K562 (cell line): ENCODE results near the gene HYPK.
"Not testable (repeated sequence)": the region's sequence is repeated elsewhere in the genome, so short reads cannot be mapped to it uniquely, and the experiment has no call there.

Source experiments
- BHLHE40 ChIP-seq: IDR thresholded peaks from 2 replicates; pipeline ENCODE4 v1.6.1; 2011; ENCODE audit warnings: low read length, improper control_type of control experiment
- MAX ChIP-seq: sonication (generic); formaldehyde crosslinking; IDR thresholded peaks from 2 replicates; pipeline ENCODE4 v1.9.0; 2022; ENCODE audit warnings: mild to moderate bottlenecking, missing genetic modification reagents
- NFXL1 ChIP-seq: fragments of 450-650 bp; formaldehyde crosslinking; IDR thresholded peaks from 2 replicates; pipeline ENCODE4 v1.4.0; 2021; ENCODE audit warnings: mild to moderate bottlenecking
- NR1H2 ChIP-seq: sonication (generic); formaldehyde crosslinking; IDR thresholded peaks from 2 replicates; pipeline ENCODE4 v1.4.0; 2020; ENCODE audit warnings: mild to moderate bottlenecking, missing genetic modification reagents
- SMAD4 ChIP-seq: fragments of 250-450 bp; sonication (Bioruptor Pico); conservative IDR thresholded peaks from 2 replicates; pipeline ENCODE4 v1.8.0; 2021; ENCODE audit warnings: inconsistent platforms, mild to moderate bottlenecking, moderate library complexity
- TF ChIP-seq, protein P1 (sequence below), 2 experiments: fragments of 450-650 bp; formaldehyde crosslinking in 1 of 2; IDR thresholded peaks; 2 replicates each; pipeline versions ENCODE4 v1.4.0 to v1.6.1; 2014 to 2020; ENCODE audit warnings: mild to moderate bottlenecking in 2 of 2, borderline replicate concordance in 1 of 2, low read depth in 1 of 2

GRCh38 chr15:43825305-43825704, 24.9 kb downstream of the HYPK start:
- not testable (repeated sequence) for TF ChIP-seq SMAD4 (CRISPR knock-in tag); BHLHE40; MAX (CRISPR knock-in tag); NFXL1; NR1H2 (CRISPR knock-in tag)
- TF ChIP-seq, protein P1, sequence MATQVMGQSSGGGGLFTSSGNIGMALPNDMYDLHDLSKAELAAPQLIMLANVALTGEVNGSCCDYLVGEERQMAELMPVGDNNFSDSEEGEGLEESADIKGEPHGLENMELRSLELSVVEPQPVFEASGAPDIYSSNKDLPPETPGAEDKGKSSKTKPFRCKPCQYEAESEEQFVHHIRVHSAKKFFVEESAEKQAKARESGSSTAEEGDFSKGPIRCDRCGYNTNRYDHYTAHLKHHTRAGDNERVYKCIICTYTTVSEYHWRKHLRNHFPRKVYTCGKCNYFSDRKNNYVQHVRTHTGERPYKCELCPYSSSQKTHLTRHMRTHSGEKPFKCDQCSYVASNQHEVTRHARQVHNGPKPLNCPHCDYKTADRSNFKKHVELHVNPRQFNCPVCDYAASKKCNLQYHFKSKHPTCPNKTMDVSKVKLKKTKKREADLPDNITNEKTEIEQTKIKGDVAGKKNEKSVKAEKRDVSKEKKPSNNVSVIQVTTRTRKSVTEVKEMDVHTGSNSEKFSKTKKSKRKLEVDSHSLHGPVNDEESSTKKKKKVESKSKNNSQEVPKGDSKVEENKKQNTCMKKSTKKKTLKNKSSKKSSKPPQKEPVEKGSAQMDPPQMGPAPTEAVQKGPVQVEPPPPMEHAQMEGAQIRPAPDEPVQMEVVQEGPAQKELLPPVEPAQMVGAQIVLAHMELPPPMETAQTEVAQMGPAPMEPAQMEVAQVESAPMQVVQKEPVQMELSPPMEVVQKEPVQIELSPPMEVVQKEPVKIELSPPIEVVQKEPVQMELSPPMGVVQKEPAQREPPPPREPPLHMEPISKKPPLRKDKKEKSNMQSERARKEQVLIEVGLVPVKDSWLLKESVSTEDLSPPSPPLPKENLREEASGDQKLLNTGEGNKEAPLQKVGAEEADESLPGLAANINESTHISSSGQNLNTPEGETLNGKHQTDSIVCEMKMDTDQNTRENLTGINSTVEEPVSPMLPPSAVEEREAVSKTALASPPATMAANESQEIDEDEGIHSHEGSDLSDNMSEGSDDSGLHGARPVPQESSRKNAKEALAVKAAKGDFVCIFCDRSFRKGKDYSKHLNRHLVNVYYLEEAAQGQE (IDR thresholded peaks at IDR 0.05; ENCODE audit: borderline replicate concordance) = not testable (repeated sequence)
- TF ChIP-seq, protein P1 (CRISPR knock-in tag; IDR thresholded peaks at IDR 0.05; ENCODE audit: low read depth) = not testable (repeated sequence)
